GM19193 (cell line): ENCODE results near the gene ARHGAP12.

Source experiments
- POLR2A ChIP-seq: IDR thresholded peaks from 4 replicates; pipeline ENCODE4 v1.6.1; 2011; ENCODE audit not compliant: insufficient read depth, insufficient read length; ENCODE audit errors: extremely low read depth

The ARHGAP12 gene

GRCh38 chr10:31928549-31929260 is at the start of gene ARHGAP12:
ARHGAP12 (minus strand) TSS chr10:31928831; CDS start chr10:31908855, 19,976 bp downstream.
- TF ChIP-seq POLR2A = peak; percentile 81

GRCh38 chr10:31978156-31978483 is 49.5 kb upstream of the ARHGAP12 start:
- TF ChIP-seq POLR2A = no peak

GRCh38 chr10:31977440-31978155 is 49.0 kb upstream of the ARHGAP12 start:
- TF ChIP-seq POLR2A = no peak

- no peak for TF ChIP-seq POLR2A
These were observed 46.6 kb upstream of the ARHGAP12 start for GRCh38 chr10:31975157-31975765.

GRCh38 chr10:31974434-31975124 is 45.9 kb upstream of the ARHGAP12 start:
- no peak for TF ChIP-seq POLR2A

- TF ChIP-seq POLR2A = no peak
These were observed 43.9 kb upstream of the ARHGAP12 start for GRCh38 chr10:31972519-31973041.

GRCh38 chr10:31963589-31963980 is 35.0 kb upstream of the ARHGAP12 start:
- TF ChIP-seq POLR2A = no peak

- no peak for TF ChIP-seq POLR2A
These were observed 34.4 kb upstream of the ARHGAP12 start for GRCh38 chr10:31962826-31963588.

GRCh38 chr10:31961277-31962074 is 32.8 kb upstream of the ARHGAP12 start:
- TF ChIP-seq POLR2A = no peak

GRCh38 chr10:31959461-31960173 is 31.0 kb upstream of the ARHGAP12 start:
- TF ChIP-seq POLR2A = no peak

- no peak for TF ChIP-seq POLR2A
These were observed 30.2 kb upstream of the ARHGAP12 start for GRCh38 chr10:31958856-31959255.

GRCh38 chr10:31956200-31956946 is 27.7 kb upstream of the ARHGAP12 start:
- TF ChIP-seq POLR2A = no peak

- TF ChIP-seq POLR2A = no peak
These were observed 26.0 kb upstream of the ARHGAP12 start for GRCh38 chr10:31954410-31955191.
